Tibial artery (tissue), 4 donors: Measurements from ENCODE around the gene GCFC2.
"Not testable (repeated sequence)": the region's sequence is repeated elsewhere in the genome, so short reads cannot be mapped to it uniquely, and the experiment has no call there.

Experiments used
- DNase-seq, 2 donors: peaks; one replicate each; pipeline ENCODE4 v3.0.0-alpha.2; 2019
- H3K27ac ChIP-seq, 2 donors: fragments of 200-600 bp; sonication (generic) in 1 of 2; 1 replicate in 1 of 2; 2 replicates in 1 of 2; pipeline ENCODE4 v1.5.1; 2018 to 2019; ENCODE audit warnings: mild to moderate bottlenecking in 1 of 2
- H3K27me3 ChIP-seq, 2 donors: fragments of 200-600 bp; sonication (generic) in 1 of 2; one replicate each; pipeline versions ENCODE4 v1.5.1 to v1.6.0; 2016 to 2019
- H3K36me3 ChIP-seq, 3 donors: fragments of 200-600 bp; sonication (generic) in 2 of 3; one replicate each; pipeline ENCODE4 v1.5.1; 2016 to 2019; ENCODE audit warnings: mild to moderate bottlenecking in 2 of 3
- H3K4me1 ChIP-seq, 4 donors: fragments of 200-600 bp; sonication (generic) in 2 of 4; 1 replicate in 3 of 4; 2 replicates in 1 of 4; pipeline ENCODE4 v1.5.1; 2016 to 2019
- H3K4me3 ChIP-seq, 2 donors: fragments of 200-600 bp; sonication (generic) in 1 of 2; 1 replicate in 1 of 2; 2 replicates in 1 of 2; pipeline ENCODE4 v1.5.1; 2018 to 2019; ENCODE audit warnings: mild to moderate bottlenecking in 2 of 2
- H3K9me3 ChIP-seq, 3 donors: fragments of 200-600 bp; sonication (generic) in 1 of 3; one replicate each; pipeline ENCODE4 v1.5.1; 2016 to 2019
- intact Hi-C: fragments of 100-400 bp; cut with DNase I; formaldehyde crosslinking; loops from one replicate; pipeline ENCODE4 v1.15.0; 2023; ENCODE audit warnings: low total_unique reads
- TF ChIP-seq, protein P1 (sequence below), 2 experiments: fragments of 200-600 bp in 1 of 2; fragments of 450-650 bp in 1 of 2; IDR thresholded peaks; one replicate each; pipeline ENCODE4 v1.5.1; 2017 to 2019; ENCODE audit warnings: antibody characterized with exemption in 2 of 2, mild to moderate bottlenecking in 1 of 2, moderate library complexity in 1 of 2

Gene GCFC2

DNA sequence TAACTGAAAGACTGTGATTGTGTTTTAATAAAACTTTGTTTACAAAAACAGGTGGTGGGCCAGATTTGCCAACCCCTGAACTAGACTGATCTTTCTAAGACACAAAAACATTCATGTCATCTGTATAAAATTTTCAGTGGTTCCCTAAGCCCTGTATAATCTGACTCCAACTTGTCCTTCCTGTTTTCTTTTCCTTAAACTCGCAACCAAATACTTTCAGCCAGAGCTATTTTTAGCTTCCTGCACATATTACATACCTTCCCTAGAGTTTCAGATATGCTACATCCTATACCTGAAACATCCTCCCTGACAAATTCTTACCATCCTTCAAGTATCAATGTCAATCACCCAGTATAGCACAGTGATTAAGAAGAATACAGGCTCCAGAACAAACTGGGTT, 4.8 kb downstream of the GCFC2 start:
- DNase-seq, result no peak
- peaks cover 0 to 24% (median 5%) of the 10 kb centered on the region in 4 donors for H3K4me1 ChIP-seq
- H3K9me3 ChIP-seq, result no peaks in the 10 kb centered on the region
- H3K4me3 ChIP-seq, result no peak overlapping the region
- intact Hi-C loops, result no loop called here
- peaks cover 37 to 47% (median 42%) of the 10 kb centered on the region in 3 donors for H3K36me3 ChIP-seq
- H3K27ac ChIP-seq, result no peak overlapping the region
- H3K27me3 ChIP-seq, result no peaks in the 10 kb centered on the region
- TF ChIP-seq, protein P1, sequence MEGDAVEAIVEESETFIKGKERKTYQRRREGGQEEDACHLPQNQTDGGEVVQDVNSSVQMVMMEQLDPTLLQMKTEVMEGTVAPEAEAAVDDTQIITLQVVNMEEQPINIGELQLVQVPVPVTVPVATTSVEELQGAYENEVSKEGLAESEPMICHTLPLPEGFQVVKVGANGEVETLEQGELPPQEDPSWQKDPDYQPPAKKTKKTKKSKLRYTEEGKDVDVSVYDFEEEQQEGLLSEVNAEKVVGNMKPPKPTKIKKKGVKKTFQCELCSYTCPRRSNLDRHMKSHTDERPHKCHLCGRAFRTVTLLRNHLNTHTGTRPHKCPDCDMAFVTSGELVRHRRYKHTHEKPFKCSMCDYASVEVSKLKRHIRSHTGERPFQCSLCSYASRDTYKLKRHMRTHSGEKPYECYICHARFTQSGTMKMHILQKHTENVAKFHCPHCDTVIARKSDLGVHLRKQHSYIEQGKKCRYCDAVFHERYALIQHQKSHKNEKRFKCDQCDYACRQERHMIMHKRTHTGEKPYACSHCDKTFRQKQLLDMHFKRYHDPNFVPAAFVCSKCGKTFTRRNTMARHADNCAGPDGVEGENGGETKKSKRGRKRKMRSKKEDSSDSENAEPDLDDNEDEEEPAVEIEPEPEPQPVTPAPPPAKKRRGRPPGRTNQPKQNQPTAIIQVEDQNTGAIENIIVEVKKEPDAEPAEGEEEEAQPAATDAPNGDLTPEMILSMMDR (IDR thresholded peaks at IDR 0.05), result no peak

DNA sequence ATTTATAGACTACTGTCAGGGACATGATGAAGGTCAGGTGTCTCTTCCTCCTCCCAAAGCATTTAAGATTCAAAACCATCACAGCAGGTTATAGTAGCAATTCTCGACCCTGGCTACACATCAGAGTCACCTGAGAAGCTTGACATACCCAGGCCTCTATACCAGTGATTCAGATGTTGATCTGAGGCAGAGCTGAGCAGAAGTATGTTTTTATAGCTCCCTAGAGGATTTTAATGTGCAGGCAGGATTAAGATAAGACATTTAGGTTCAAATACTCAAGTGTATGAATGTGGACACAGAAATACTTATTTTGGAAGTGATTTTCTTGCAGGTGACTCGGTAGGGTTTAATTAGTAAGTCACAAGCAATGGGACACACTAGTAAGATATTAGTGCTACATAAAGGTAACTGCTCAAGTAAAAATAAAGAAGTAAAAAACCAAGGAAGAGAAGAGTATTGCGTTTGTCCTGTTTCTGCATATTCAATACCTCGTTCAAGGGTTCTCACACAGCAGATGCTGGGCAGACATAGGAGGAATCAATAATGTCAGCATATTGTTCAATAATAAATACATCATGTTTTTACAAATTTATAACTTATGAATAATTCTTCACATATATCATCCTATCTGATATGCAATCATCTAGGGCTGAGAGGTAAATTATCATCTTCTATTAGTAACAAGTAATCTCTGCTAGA, 7.0 kb downstream of the GCFC2 start:
- no peaks in the 10 kb centered on the region for H3K27me3 ChIP-seq
- peaks cover 0 to 10% (median 0%) of the 10 kb centered on the region in 4 donors for H3K4me1 ChIP-seq
- intact Hi-C loops, result no loop called here
- peaks cover 58 to 65% (median 60%) of the 10 kb centered on the region in 3 donors for H3K36me3 ChIP-seq
- DNase-seq, result no peak
- H3K4me3 ChIP-seq, result no peak overlapping the region
- no peak overlapping the region for H3K27ac ChIP-seq
- no peaks in the 10 kb centered on the region for H3K9me3 ChIP-seq
- TF ChIP-seq, protein P1 (IDR thresholded peaks at IDR 0.05), result no peak

DNA sequence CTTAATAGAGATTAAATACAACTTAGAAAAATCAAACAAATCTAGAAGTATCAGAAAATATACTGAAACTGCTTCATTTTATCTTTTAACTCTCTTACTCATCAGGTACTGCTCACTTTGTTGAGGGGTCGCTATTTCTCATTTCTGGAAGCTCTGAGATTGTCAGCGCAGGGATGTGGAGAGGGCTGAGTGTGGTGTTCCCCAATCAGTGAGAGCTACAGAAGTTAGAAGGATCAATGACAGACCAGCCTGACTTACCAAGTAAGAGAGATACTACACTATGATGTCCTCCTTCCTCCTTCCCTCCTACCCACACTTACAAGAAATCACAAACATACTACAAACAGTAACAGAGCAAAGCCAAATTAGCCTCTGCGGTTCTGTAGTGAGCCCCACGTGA, 8.1 kb downstream of the GCFC2 start:
- peaks cover 70 to 77% (median 72%) of the 10 kb centered on the region in 3 donors for H3K36me3 ChIP-seq

DNA sequence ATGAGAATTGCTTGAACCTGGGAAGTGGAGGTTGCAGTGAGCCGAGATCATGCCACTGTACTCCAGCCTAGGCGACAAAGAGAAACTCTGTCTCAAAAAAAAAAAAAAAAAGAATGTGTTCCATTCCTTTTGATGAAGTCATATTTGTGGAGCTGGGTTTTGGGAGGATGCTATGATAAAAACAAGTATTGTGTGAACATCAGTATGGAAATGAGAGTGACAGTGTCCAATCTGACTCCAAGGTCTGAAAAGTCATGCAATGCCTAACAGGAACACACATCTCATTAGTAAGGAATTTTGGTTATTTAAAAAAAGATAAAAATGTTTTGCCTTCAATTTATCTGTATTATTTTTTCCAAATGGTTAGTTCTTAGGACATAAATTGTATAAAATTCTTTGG, 11.8 kb downstream of the GCFC2 start:
- intact Hi-C loops, result no loop called here
- no peak overlapping the region for H3K4me3 ChIP-seq
- no peak overlapping the region for H3K27ac ChIP-seq
- no peaks in the 10 kb centered on the region for H3K9me3 ChIP-seq
- H3K4me1 ChIP-seq, result no peaks in the 10 kb centered on the region
- H3K27me3 ChIP-seq, result no peaks in the 10 kb centered on the region
- H3K36me3 ChIP-seq, result peaks cover 77 to 88% (median 83%) of the 10 kb centered on the region in 3 donors
- TF ChIP-seq, protein P1 (IDR thresholded peaks at IDR 0.05), result no peak
- no peak for DNase-seq

More for the DNA sequence above, 8.1 kb downstream of the GCFC2 start:
- Histone ChIP-seq H3K27me3 (no peaks in the 10 kb centered on the region), H3K4me3 (no peak overlapping the region), H3K4me1 (no peaks in the 10 kb centered on the region), H3K27ac (no peak overlapping the region), H3K9me3 (no peaks in the 10 kb centered on the region)
- DNase-seq, result no peak
- TF ChIP-seq, protein P1 (IDR thresholded peaks at IDR 0.05), result no peak
- intact Hi-C loops, result no loop called here

DNA sequence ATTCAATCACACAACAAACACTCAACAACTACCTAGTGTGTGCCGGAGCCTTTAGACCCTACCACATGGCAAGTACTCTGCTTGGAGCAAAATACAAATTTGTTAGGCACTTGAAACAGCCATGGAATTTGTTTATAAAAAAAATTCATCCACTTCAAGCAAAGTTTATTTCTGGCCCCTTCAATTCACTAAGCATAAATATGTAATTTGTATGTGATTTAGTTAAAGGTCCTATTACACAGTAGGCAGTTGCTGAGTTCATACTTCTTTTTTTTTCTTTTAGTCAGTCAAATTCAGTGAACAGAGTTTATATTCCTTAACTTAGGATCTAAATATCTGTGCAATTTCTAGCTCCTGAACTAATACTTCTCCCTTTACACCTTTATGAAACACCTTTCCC, 22.5 kb downstream of the GCFC2 start:
- TF ChIP-seq, protein P1 (IDR thresholded peaks at IDR 0.05), result no peak
- H3K27me3 ChIP-seq, result no peaks in the 10 kb centered on the region
- H3K9me3 ChIP-seq, result no peaks in the 10 kb centered on the region
- peaks cover 51 to 71% (median 66%) of the 10 kb centered on the region in 3 donors for H3K36me3 ChIP-seq
- H3K4me1 ChIP-seq, result no peaks in the 10 kb centered on the region
- intact Hi-C loops, result no loop called here
- no peak overlapping the region for H3K27ac ChIP-seq
- no peak for DNase-seq
- no peak overlapping the region for H3K4me3 ChIP-seq

DNA sequence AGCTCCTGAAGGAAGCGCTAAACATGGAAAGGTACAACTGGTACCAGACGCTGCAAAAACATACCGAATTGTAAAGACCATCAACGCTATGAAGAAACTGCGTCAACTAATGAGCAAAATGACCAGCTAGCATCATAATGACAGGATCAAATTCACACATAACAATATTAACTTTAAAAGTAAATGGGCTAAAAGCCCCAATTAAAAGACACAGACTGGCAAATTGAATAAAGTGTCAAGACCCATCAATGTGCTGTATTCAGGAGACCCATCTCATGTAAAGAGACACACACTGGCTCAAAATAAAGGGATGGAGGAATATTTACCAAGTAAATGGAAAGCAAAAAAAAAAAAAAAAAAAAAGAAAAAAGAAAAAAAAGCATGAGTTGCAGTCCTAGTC, 27.3 kb downstream of the GCFC2 start:
- DNase-seq, H3K27ac ChIP-seq, H3K9me3 ChIP-seq, H3K4me3 ChIP-seq, H3K27me3 ChIP-seq, H3K4me1 ChIP-seq, intact Hi-C loops: not testable (repeated sequence)
- peaks cover 40 to 70% (median 63%) of the 10 kb centered on the region in 3 donors for H3K36me3 ChIP-seq
